Mesothelial cell of epicardium (in vitro differentiated cells): ENCODE results near the gene DES. TPM values are rescaled to one million over a fixed set of nuclear protein-coding genes. Genes with fewer than 3 reads are reported as not detected.

Experiments
- DNase-seq, 2 experiments: peaks; one replicate each; pipeline ENCODE4 v3.0.0; 2021; ENCODE audit warnings: low spot score in 2 of 2; ENCODE audit not compliant: unreplicated experiment in 2 of 2
- H3K27ac Mint-ChIP-seq: 2 replicates; pipeline ENCODE4 v1.8.0; 2021; ENCODE audit warnings: mixed read lengths
- H3K27me3 Mint-ChIP-seq: 2 replicates; pipeline ENCODE4 v1.8.0; 2021; ENCODE audit warnings: low read depth, mixed read lengths
- H3K36me3 Mint-ChIP-seq: 2 replicates; pipeline ENCODE4 v1.8.0; 2021; ENCODE audit warnings: mixed read lengths
- H3K4me1 Mint-ChIP-seq: 2 replicates; pipeline ENCODE4 v1.8.0; 2021; ENCODE audit warnings: mixed read lengths
- H3K4me3 Mint-ChIP-seq: 2 replicates; pipeline ENCODE4 v1.8.0; 2021; ENCODE audit warnings: mild to moderate bottlenecking, moderate library complexity, mixed read lengths
- H3K9me3 Mint-ChIP-seq: 2 replicates; pipeline ENCODE4 v1.8.0; 2021; ENCODE audit warnings: mixed read lengths
- CTCF ChIP-seq: fragments of 200-600 bp; sonication (generic); IDR thresholded peaks from one replicate; pipeline ENCODE4 v1.5.0; 2021; ENCODE audit warnings: antibody characterized with exemption; ENCODE audit not compliant: unreplicated experiment
- total RNA-seq: library from RNA; stranded (reverse); gene quantifications from 3 replicates; pipeline ENCODE4 v1.2.1, GENCODE V29; 2021

Gene DES
- total RNA-seq, 1 donor from 2014 or later: 33.0 TPM

GRCh38 chr2:219381448-219381847, 36.7 kb upstream of the DES start:
- no peak overlapping the region for H3K27ac Mint-ChIP-seq
- no peak overlapping the region for H3K4me3 Mint-ChIP-seq
- H3K4me1 Mint-ChIP-seq: no peaks in the 10 kb centered on the region
- no peaks in the 10 kb centered on the region for H3K9me3 Mint-ChIP-seq
- no peaks in the 10 kb centered on the region for H3K27me3 Mint-ChIP-seq
- peaks cover 33% of the 10 kb centered on the region for H3K36me3 Mint-ChIP-seq
- TF ChIP-seq CTCF: no peak
- no peak for DNase-seq

GRCh38 chr2:219384083-219384713, 34.0 kb upstream of the DES start:
- Mint-ChIP-seq H3K27me3 (no peaks in the 10 kb centered on the region), H3K9me3 (no peaks in the 10 kb centered on the region), H3K27ac (no peak overlapping the region), H3K4me3 (no peak overlapping the region), H3K36me3 (peaks cover 27% of the 10 kb centered on the region), H3K4me1 (peaks cover 12% of the 10 kb centered on the region)
- DNase-seq: no peak
- no peak for TF ChIP-seq CTCF

- Mint-ChIP-seq H3K27ac (no peak overlapping the region), H3K4me1 (peaks cover 12% of the 10 kb centered on the region), H3K36me3 (peaks cover 27% of the 10 kb centered on the region), H3K4me3 (peak overlapping the region; percentile 22), H3K9me3 (no peaks in the 10 kb centered on the region), H3K27me3 (no peaks in the 10 kb centered on the region)
- TF ChIP-seq CTCF: no peak
- DNase-seq: no peak
Observed at GRCh38 chr2:219384859-219385258, 33.3 kb upstream of the DES start.

- Mint-ChIP-seq H3K27ac (no peak overlapping the region), H3K9me3 (peaks cover 2% of the 10 kb centered on the region), H3K27me3 (no peaks in the 10 kb centered on the region), H3K4me3 (peak overlapping the region; percentile 88), H3K36me3 (peaks cover 23% of the 10 kb centered on the region), H3K4me1 (peaks cover 12% of the 10 kb centered on the region)
- no peak for TF ChIP-seq CTCF
- no peak for DNase-seq
Observed at GRCh38 chr2:219385958-219386520, 32.1 kb upstream of the DES start.

GRCh38 chr2:219386532-219387280, 31.5 kb upstream of the DES start:
- H3K36me3 Mint-ChIP-seq: peaks cover 16% of the 10 kb centered on the region
- no peaks in the 10 kb centered on the region for H3K27me3 Mint-ChIP-seq
- peaks cover 12% of the 10 kb centered on the region for H3K4me1 Mint-ChIP-seq
- peak overlapping the region; percentile 88 for H3K4me3 Mint-ChIP-seq
- DNase-seq: no peak
- H3K27ac Mint-ChIP-seq: peak overlapping the region; percentile 95
- no peak for TF ChIP-seq CTCF
- peaks cover 5% of the 10 kb centered on the region for H3K9me3 Mint-ChIP-seq
